Esophagus squamous epithelium (tissue), 4 donors: Measurements from ENCODE around the gene KCNMA1.

Experiments used
- CTCF ChIP-seq, 6 experiments: fragments of 450-650 bp in 4 of 6; fragments of 200-600 bp in 2 of 6; sonication (generic) in 2 of 6; IDR thresholded peaks; one replicate each; pipeline ENCODE4 v1.5.1; 2016 to 2019; ENCODE audit warnings: antibody characterized with exemption in 6 of 6, mild to moderate bottlenecking in 4 of 6, moderate library complexity in 4 of 6
- POLR2A ChIP-seq, 4 donors: fragments of 450-650 bp; IDR thresholded peaks; one replicate each; pipeline ENCODE4 v1.6.1; 2017; ENCODE audit warnings: antibody characterized with exemption in 4 of 4, mild to moderate bottlenecking in 4 of 4, moderate library complexity in 3 of 4

- TF ChIP-seq CTCF (IDR thresholded peaks at IDR 0.05) (no peak), POLR2A (IDR thresholded peaks at IDR 0.05) (no peak)
Measured at GRCh38 chr10:77574438-77574837, 63.2 kb downstream of the KCNMA1 start.
